NCI-H446 treated with DMSO at 0.1 percent for 48 hours (cell line): ENCODE results near the gene PIGV.

Experiments used
- DNase-seq: peaks from one replicate; lab custom pipeline; 2025; lab: John Stamatoyannopoulos, UW

PIGV gene

GRCh38 chr1:26772687-26773086, 15.1 kb upstream of the PIGV start:
- DNase-seq: no peak

GRCh38 chr1:26774462-26774861, 13.3 kb upstream of the PIGV start:
- no peak for DNase-seq

GRCh38 chr1:26775666-26776065, 12.1 kb upstream of the PIGV start:
- DNase-seq: no peak

GRCh38 chr1:26779098-26779668, 8.6 kb upstream of the PIGV start:
- no peak for DNase-seq

GRCh38 chr1:26780344-26780957, 7.3 kb upstream of the PIGV start:
- no peak for DNase-seq

GRCh38 chr1:26781206-26781825, 6.4 kb upstream of the PIGV start:
- no peak for DNase-seq

- DNase-seq: no peak
Measured at GRCh38 chr1:26782521-26783212, 5.1 kb upstream of the PIGV start.

- DNase-seq: no peak
Measured at GRCh38 chr1:26783646-26784022, 4.1 kb upstream of the PIGV start.

- DNase-seq: no peak
Measured at GRCh38 chr1:26784023-26784871, 3.5 kb upstream of the PIGV start.

GRCh38 chr1:26784886-26785285, 2.9 kb upstream of the PIGV start:
- DNase-seq: no peak

- DNase-seq: no peak
Measured at GRCh38 chr1:26785611-26786436, 1.9 kb upstream of the PIGV start.

- no peak for DNase-seq
Measured at GRCh38 chr1:26786437-26787380, 1.0 kb upstream of the PIGV start.

- DNase-seq: no peak
Measured at GRCh38 chr1:26787381-26787705, 407 bp upstream of the PIGV start.

GRCh38 chr1:26788515-26788785, 700 bp downstream of the PIGV start:
- no peak for DNase-seq

- peak; percentile 58 for DNase-seq
Measured at GRCh38 chr1:26788836-26789611, 1.3 kb downstream of the PIGV start.

GRCh38 chr1:26789612-26789865, 1.8 kb downstream of the PIGV start:
- DNase-seq: no peak

GRCh38 chr1:26789931-26790330, 2.2 kb downstream of the PIGV start:
- no peak for DNase-seq

- no peak for DNase-seq
Measured at GRCh38 chr1:26790551-26790953, 2.8 kb downstream of the PIGV start.

GRCh38 chr1:26791148-26791547, 3.4 kb downstream of the PIGV start:
- no peak for DNase-seq

- DNase-seq: no peak
Measured at GRCh38 chr1:26791626-26792025, 3.9 kb downstream of the PIGV start.
